DND-41 (cell line): ENCODE results near the gene AGPAT1.

Experiments used
- ATAC-seq: fragments of 200-7000 bp; cut with Tn5 transposase; 3 replicates; pipeline ENCODE4 v1.9.1; 2021; ENCODE audit warnings: low read depth; ENCODE audit not compliant: insufficient read depth
- DNase-seq: peaks from one replicate; pipeline ENCODE4 v3.0.0-alpha.2; 2020
- H2AFZ ChIP-seq: 2 replicates; pipeline ENCODE4 v1.6.0; 2012; ENCODE audit warnings: low read depth, low read length
- H3K27ac ChIP-seq: 2 replicates; pipeline ENCODE4 v1.5.1; 2012; ENCODE audit warnings: low read length, inconsistent platforms
- H3K27me3 ChIP-seq: fragments of 200-600 bp; sonication (generic); 2 replicates; pipeline ENCODE4 v1.6.0; 2012; ENCODE audit warnings: low read length, mild to moderate bottlenecking, inconsistent platforms; ENCODE audit not compliant: insufficient read depth, poor library complexity
- H3K36me3 ChIP-seq: 2 replicates; pipeline ENCODE4 v1.5.1; 2012; ENCODE audit warnings: low read length, inconsistent platforms; ENCODE audit not compliant: insufficient read depth
- H3K4me1 ChIP-seq: 2 replicates; pipeline ENCODE4 v1.5.1; 2012; ENCODE audit warnings: mild to moderate bottlenecking, low read length; ENCODE audit not compliant: insufficient read depth
- H3K4me2 ChIP-seq: 2 replicates; pipeline ENCODE4 v1.6.0; 2012; ENCODE audit warnings: mild to moderate bottlenecking, moderate library complexity, low read length, inconsistent platforms; ENCODE audit not compliant: insufficient read depth
- H3K4me3 ChIP-seq, 2 experiments: fragments of 200-600 bp in 1 of 2; shearing (Covaris generic) in 1 of 2; 2 replicates each; pipeline ENCODE4 v1.5.1; 2012 to 2016; ENCODE audit warnings: inconsistent platforms in 2 of 2, low read length in 2 of 2, mild to moderate bottlenecking in 2 of 2, low read depth in 1 of 2, moderate library complexity in 1 of 2
- H3K79me2 ChIP-seq: 2 replicates; pipeline ENCODE4 v1.6.0; 2012; ENCODE audit warnings: low read length, inconsistent platforms; ENCODE audit not compliant: insufficient read depth
- H3K9ac ChIP-seq: 2 replicates; pipeline ENCODE4 v1.6.0; 2012; ENCODE audit warnings: low read depth, mild to moderate bottlenecking, inconsistent platforms, low read length, moderate library complexity
- H3K9me3 ChIP-seq: 2 replicates; pipeline ENCODE4 v1.5.1; 2012; ENCODE audit warnings: low read length, moderate library complexity, mild to moderate bottlenecking, inconsistent platforms; ENCODE audit not compliant: insufficient read depth, severe bottlenecking
- H4K20me1 ChIP-seq: 2 replicates; pipeline ENCODE4 v1.6.0; 2012; ENCODE audit warnings: low read length; ENCODE audit not compliant: insufficient read depth
- CTCF ChIP-seq: IDR thresholded peaks from 2 replicates; pipeline ENCODE4 v1.5.1; 2012; ENCODE audit warnings: borderline replicate concordance, low read length, moderate library complexity, mild to moderate bottlenecking; ENCODE audit not compliant: poor library complexity, severe bottlenecking; ENCODE audit errors: extremely low read depth
- EZH2 ChIP-seq: IDR thresholded peaks from 3 replicates; pipeline ENCODE4 v1.6.1; 2012; ENCODE audit warnings: borderline replicate concordance, low read depth, mild to moderate bottlenecking, moderate library complexity, low read length, inconsistent platforms; ENCODE audit not compliant: severe bottlenecking

The AGPAT1 gene

GRCh38 chr6:32198866-32199265, 23.0 kb upstream of the AGPAT1 start:
- Histone ChIP-seq H3K4me1 (peaks cover 25% of the 10 kb centered on the region), H3K4me3 (no peak overlapping the region), H3K4me2 (no peak overlapping the region), H3K79me2 (peaks cover 11% of the 10 kb centered on the region), H3K9me3 (no peaks in the 10 kb centered on the region), H3K27ac (no peak overlapping the region), H4K20me1 (no peaks in the 10 kb centered on the region), H2AFZ (no peak overlapping the region), H3K9ac (no peak overlapping the region), H3K36me3 (no peaks in the 10 kb centered on the region), H3K27me3 (no peaks in the 10 kb centered on the region)
- no peak for TF ChIP-seq EZH2
- no peak for TF ChIP-seq CTCF
- no peak for ATAC-seq
- DNase-seq, result no peak

- Histone ChIP-seq H3K4me1 (peaks cover 31% of the 10 kb centered on the region), H3K4me3 (no peak overlapping the region), H3K79me2 (peaks cover 16% of the 10 kb centered on the region), H3K9me3 (no peaks in the 10 kb centered on the region), H3K36me3 (no peaks in the 10 kb centered on the region), H3K27ac (no peak overlapping the region), H3K9ac (no peak overlapping the region), H3K4me2 (no peak overlapping the region), H2AFZ (no peak overlapping the region), H3K27me3 (no peaks in the 10 kb centered on the region), H4K20me1 (no peaks in the 10 kb centered on the region)
- TF ChIP-seq EZH2 (no peak), CTCF (no peak)
- ATAC-seq (no peak), DNase-seq (no peak)
These were observed 22.4 kb upstream of the AGPAT1 start for GRCh38 chr6:32198345-32198696.

GRCh38 chr6:32196682-32197616, 21.1 kb upstream of the AGPAT1 start:
- Histone ChIP-seq H3K36me3 (no peaks in the 10 kb centered on the region; the same call in 1 of the 2 replicates), H3K4me3 (peak overlapping the region in 1 of 2 experiments; percentile 77; a peak in 3 of 4 replicates), H3K27ac (peak overlapping the region; percentile 87), H3K4me2 (peak overlapping the region; percentile 80), H4K20me1 (no peaks in the 10 kb centered on the region), H2AFZ (peak overlapping the region; percentile 83), H3K27me3 (no peaks in the 10 kb centered on the region), H3K4me1 (peaks cover 44% of the 10 kb centered on the region), H3K9ac (peak overlapping the region; percentile 81), H3K9me3 (no peaks in the 10 kb centered on the region), H3K79me2 (peaks cover 25% of the 10 kb centered on the region)
- TF ChIP-seq EZH2 (no peak), CTCF (peak; percentile 16)
- DNase-seq (no peak), ATAC-seq (no peak)
